ENCODE measurements around the gene SRSF5.
"Not testable (repeated sequence)": the region's sequence is repeated elsewhere in the genome, so short reads cannot be mapped to it uniquely, and the experiment has no call there.

The SRSF5 gene

DNA sequence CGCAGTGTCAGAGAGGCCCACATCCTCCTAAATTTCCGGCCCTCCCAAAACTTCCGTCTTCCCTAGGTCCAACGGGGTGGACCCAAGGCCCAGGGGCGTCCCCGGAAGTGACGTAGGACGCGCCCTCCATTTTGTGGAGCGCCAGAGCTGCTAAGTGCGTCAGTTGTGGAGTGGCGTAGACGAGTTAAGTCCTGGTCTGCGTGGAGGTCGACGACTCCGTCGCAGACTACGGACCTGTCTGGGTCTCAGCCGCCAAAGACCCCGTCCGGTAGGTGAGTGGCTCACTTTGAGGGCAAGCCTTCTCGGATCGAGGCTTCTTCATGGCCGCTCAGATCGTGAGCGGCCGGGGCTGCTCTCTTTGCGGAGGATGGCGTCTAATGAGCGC lies at the start of gene SRSF5:
Gene SRSF5 (plus strand): TSS at position 159 of the 385 bp plus-strand sequence. CDS start 1,015 bp downstream, outside the sequence.
- peak; percentile 98 for DNase-seq (ENCODE audit: low spot score)

- not testable (repeated sequence) for DNase-seq (ENCODE audit: low spot score)
These were observed 48.3 kb upstream of the SRSF5 start for GRCh38 chr14:69718614-69719013.

- no peak for DNase-seq (ENCODE audit: low spot score)
These were observed 47.4 kb upstream of the SRSF5 start for GRCh38 chr14:69719501-69719951.

GRCh38 chr14:69720912-69721311 lies 46.0 kb upstream of the SRSF5 start:
- DNase-seq (ENCODE audit: low spot score) = no peak

- peak; percentile 85 for DNase-seq (ENCODE audit: low spot score)
These were observed 40.0 kb upstream of the SRSF5 start for GRCh38 chr14:69726761-69727511.

DNA sequence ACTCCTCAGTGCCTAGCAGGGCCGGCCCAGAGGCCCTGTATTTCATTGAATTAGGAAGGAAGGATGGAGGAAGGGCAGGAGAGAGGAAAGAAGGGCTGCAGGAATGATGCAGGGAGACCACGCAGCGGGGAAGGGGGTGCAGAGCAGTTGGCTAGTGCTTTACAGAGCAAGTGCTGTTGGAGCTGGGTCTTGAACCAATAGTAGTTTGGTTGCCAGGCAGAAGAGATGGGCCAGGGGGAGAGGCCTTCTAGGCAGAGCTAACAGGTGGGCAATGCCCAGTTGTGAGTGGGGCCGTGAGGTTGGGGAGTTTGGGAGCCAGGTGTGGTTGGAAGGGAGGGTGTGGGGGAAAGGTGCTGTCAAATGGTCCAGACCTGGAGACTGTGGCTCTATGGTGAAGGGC lies 39.1 kb upstream of the SRSF5 start:
- no peak for DNase-seq (ENCODE audit: low spot score)

DNA sequence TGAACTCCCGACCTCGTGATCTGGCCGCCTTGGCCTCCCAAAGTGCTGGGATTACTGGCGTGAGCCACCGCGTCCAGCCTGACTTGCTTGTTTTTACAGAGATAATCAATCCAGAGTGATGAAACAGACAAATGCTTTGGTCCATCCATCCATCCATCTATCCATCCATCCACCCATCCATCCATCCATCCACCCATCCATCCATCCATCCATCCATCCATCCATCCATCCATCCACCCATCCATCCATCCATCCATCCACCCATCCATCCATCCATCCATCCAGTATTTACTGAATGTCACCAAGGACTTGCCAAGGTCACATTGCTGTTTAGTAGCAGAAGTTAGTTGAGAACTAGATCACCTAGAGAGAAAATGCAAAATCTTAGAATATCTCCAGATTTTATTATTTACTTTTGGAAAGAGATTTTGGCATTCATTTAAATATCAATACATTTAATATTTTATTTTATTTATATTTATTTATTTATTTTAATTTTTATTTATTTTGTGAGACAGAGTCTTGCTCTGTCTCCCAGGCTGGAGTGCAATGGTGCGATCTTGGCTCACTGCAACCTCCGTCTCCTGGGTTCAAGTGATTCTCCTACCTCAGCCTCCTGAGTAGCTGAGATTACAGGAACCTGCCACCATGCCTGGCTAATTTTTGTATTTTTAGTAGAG lies 34.9 kb upstream of the SRSF5 start:
- DNase-seq (ENCODE audit: low spot score) = not testable (repeated sequence)

- not testable (repeated sequence) for DNase-seq (ENCODE audit: low spot score)
These were observed 30.5 kb upstream of the SRSF5 start for GRCh38 chr14:69736405-69736804.

- no peak for DNase-seq (ENCODE audit: low spot score)
These were observed 25.9 kb upstream of the SRSF5 start for GRCh38 chr14:69741055-69741454.

- DNase-seq (ENCODE audit: low spot score) = no peak
These were observed 17.0 kb upstream of the SRSF5 start for GRCh38 chr14:69749956-69750355.

- no peak for DNase-seq (ENCODE audit: low spot score)
These were observed 16.4 kb upstream of the SRSF5 start for GRCh38 chr14:69750495-69750894.

DNA sequence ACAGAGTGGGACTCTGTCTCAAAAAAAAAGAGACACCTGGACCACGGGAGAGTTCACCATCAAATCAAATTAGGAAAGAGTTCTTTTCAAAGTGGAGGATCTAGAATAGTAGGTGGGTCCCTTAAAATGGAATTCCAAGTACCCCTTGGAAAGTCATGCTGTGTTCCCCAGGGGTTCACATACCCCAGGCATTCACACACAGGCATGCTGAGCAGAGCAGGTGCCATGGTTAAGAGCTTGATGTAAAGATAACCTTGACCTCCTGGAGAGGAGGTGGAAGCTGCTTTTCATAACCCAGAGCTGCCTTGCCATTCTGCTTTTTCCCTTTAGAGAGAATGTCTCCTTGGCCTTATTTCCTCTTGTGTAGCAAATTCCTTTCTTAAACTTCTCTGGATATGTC lies 14.2 kb upstream of the SRSF5 start:
- no peak for DNase-seq (ENCODE audit: low spot score)

GRCh38 chr14:69753860-69754259 lies 13.1 kb upstream of the SRSF5 start:
- no peak for DNase-seq (ENCODE audit: low spot score)

- no peak for DNase-seq (ENCODE audit: low spot score)
These were observed 12.5 kb upstream of the SRSF5 start for GRCh38 chr14:69754487-69754886.

- DNase-seq (ENCODE audit: low spot score) = no peak
These were observed 11.6 kb upstream of the SRSF5 start for GRCh38 chr14:69755296-69755695.

- DNase-seq (ENCODE audit: low spot score) = no peak
These were observed 11.2 kb upstream of the SRSF5 start for GRCh38 chr14:69755784-69756183.

- DNase-seq (ENCODE audit: low spot score) = no peak
These were observed 10.6 kb upstream of the SRSF5 start for GRCh38 chr14:69756298-69756697.

DNA sequence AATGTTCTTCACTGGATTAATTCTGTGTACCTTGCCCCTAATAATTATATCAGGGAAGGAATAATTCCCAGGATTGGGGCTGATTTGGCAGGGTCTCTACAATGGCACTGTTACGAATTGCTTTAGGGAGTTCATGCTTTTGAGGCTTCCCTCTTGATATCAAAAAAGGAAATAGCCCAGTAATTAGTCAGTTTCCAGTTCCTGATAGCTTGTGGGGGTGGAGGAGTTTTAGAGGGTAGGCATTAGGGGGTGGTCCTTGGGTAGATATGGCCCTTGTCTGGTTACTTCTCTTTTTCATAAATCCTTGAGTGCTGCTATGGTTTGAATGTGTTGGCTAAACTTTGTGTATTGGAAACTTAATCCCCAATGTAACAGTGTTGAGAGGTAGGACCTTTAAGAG lies 6.1 kb upstream of the SRSF5 start:
- no peak for DNase-seq (ENCODE audit: low spot score)

- DNase-seq (ENCODE audit: low spot score) = no peak
These were observed 3.0 kb upstream of the SRSF5 start for GRCh38 chr14:69763761-69764510.

DNA sequence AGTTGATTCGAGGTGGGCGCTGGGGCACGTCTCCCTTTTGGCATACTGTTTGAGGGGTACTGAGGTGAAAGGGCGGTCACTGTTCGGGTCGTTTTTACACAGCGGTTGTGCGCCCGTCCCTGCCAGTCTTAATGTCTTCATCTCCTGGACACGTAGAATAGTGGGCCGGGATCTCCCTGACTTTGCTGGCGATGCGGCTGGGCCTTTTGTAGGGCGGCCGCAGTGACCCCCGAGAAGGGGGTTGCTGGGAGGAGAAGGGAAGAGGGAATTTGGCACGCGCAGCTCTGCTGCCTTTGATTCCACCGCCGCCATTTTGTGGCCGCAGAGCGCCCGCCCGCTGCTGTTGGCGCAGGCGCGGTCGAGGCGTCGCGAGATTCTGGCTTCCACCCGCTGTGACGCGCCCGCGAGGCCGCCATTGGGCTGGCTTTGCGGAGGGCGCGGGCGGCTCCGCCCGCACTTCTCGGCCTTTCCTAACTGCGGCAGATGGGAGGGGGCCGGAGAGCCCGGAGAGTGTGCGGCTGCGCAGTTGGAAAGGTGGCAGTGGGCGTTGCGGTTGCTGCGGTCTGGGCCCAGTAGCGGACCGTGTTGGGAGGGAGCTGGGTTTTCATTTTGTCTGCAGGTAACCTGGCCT lies 542 bp downstream of the SRSF5 start:
- DNase-seq (ENCODE audit: low spot score) = peak; percentile 89

DNA sequence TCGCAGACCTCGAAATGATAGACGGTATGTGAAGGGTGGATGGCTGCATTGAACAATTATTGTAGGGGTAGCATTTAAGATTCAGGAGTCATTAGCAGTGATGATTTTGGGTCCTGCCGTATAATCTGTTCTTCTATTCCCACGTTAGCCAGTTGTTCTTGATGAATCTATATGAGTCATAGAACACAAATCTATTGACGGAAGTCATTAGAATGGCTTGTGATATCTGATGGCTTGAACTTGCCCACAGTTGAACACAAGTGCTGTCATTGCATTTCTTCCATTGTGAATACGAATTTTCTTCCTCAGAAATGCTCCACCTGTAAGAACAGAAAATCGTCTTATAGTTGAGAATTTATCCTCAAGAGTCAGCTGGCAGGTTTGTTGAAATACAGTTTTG lies 1.9 kb downstream of the SRSF5 start:
- no peak for DNase-seq (ENCODE audit: low spot score)

- DNase-seq (ENCODE audit: low spot score) = no peak
These were observed 2.7 kb downstream of the SRSF5 start for GRCh38 chr14:69769623-69770022.
